Neural progenitor cell (in vitro differentiated cells): ENCODE measurements around the gene C10orf105. TPM values are rescaled to one million over a fixed set of nuclear protein-coding genes. Genes with fewer than 3 reads are reported as not detected.

Source experiments
- DNase-seq: peaks from one replicate; pipeline ENCODE4 v3.0.0-alpha.2; 2016; ENCODE audit warnings: low spot score
- H2AFZ ChIP-seq: fragments of 200-600 bp; sonication (generic); replicated peaks from 2 replicates; pipeline ENCODE4 v1.6.1; 2016; ENCODE audit warnings: antibody characterized with exemption
- H3F3A ChIP-seq: fragments of 200-600 bp; sonication (generic); 2 replicates; pipeline ENCODE4 v1.6.1; 2016; ENCODE audit warnings: antibody characterized with exemption, low read depth
- H3K27ac ChIP-seq: fragments of 200-600 bp; sonication (generic); 2 replicates; pipeline ENCODE4 v1.5.1; 2016; ENCODE audit warnings: mild to moderate bottlenecking
- H3K27me3 ChIP-seq: fragments of 200-600 bp; sonication (generic); 2 replicates; pipeline ENCODE4 v1.6.1; 2016; ENCODE audit warnings: mild to moderate bottlenecking, moderate library complexity
- H3K36me3 ChIP-seq: fragments of 200-600 bp; sonication (generic); 2 replicates; pipeline ENCODE4 v1.5.1; 2016
- H3K4me1 ChIP-seq: fragments of 200-600 bp; sonication (generic); 2 replicates; pipeline ENCODE4 v1.6.1; 2016; ENCODE audit warnings: mixed run types
- H3K4me2 ChIP-seq: fragments of 200-600 bp; sonication (generic); 2 replicates; pipeline ENCODE4 v1.6.1; 2016
- H3K4me3 ChIP-seq: fragments of 200-600 bp; sonication (generic); 2 replicates; pipeline ENCODE4 v1.5.1; 2016
- H3K79me2 ChIP-seq: fragments of 200-600 bp; sonication (generic); 2 replicates; pipeline ENCODE4 v1.6.1; 2016; ENCODE audit warnings: low read depth
- H3K9ac ChIP-seq: fragments of 200-600 bp; sonication (generic); 2 replicates; pipeline ENCODE4 v1.6.1; 2016
- H3K9me3 ChIP-seq: fragments of 200-600 bp; sonication (generic); 2 replicates; pipeline ENCODE4 v1.5.1; 2016; ENCODE audit warnings: low read depth
- H4K20me1 ChIP-seq: fragments of 200-600 bp; sonication (generic); 2 replicates; pipeline ENCODE4 v1.6.1; 2016; ENCODE audit warnings: low read depth
- H3K27ac Mint-ChIP-seq: 3 replicates; pipeline ENCODE4 v1.8.0; 2021; ENCODE audit warnings: mixed read lengths
- H3K27me3 Mint-ChIP-seq: 2 replicates; pipeline ENCODE4 v1.8.0; 2022; ENCODE audit warnings: low read depth, mild to moderate bottlenecking, inconsistent platforms, moderate library complexity, mixed read lengths; ENCODE audit not compliant: insufficient read depth
- H3K36me3 Mint-ChIP-seq: 3 replicates; pipeline ENCODE4 v1.8.0; 2021; ENCODE audit warnings: mixed read lengths
- H3K4me1 Mint-ChIP-seq: 3 replicates; pipeline ENCODE4 v1.8.0; 2021; ENCODE audit warnings: mixed read lengths
- H3K4me3 Mint-ChIP-seq: 3 replicates; pipeline ENCODE4 v1.8.0; 2021; ENCODE audit warnings: mild to moderate bottlenecking, moderate library complexity, mixed read lengths
- H3K9me3 Mint-ChIP-seq: 3 replicates; pipeline ENCODE4 v1.8.0; 2020; ENCODE audit warnings: mixed read lengths
- EZH2 ChIP-seq: fragments of 200-600 bp; sonication (generic); IDR thresholded peaks from 2 replicates; pipeline ENCODE4 v1.6.1; 2017; ENCODE audit warnings: antibody characterized with exemption, mild to moderate bottlenecking, moderate library complexity
- EZH2phosphoT487 ChIP-seq: fragments of 200-600 bp; sonication (generic); IDR thresholded peaks from 2 replicates; pipeline ENCODE4 v1.6.1; 2017; ENCODE audit warnings: antibody characterized with exemption
- total RNA-seq: library from RNA; depleted of rRNA; stranded (reverse); fragments of >200 nt; gene quantifications from 2 replicates; pipeline ENCODE4 v1.2.3, GENCODE V29; 2015; ENCODE audit warnings: low replicate concordance
- TF ChIP-seq, protein P1 (sequence below): fragments of 200-600 bp; sonication (generic); IDR thresholded peaks from 2 replicates; pipeline ENCODE4 v1.5.1; 2017; ENCODE audit warnings: antibody characterized with exemption, mild to moderate bottlenecking

C10orf105 gene
- total RNA-seq, 1 donor from 2014 or later: 0.39 TPM

GRCh38 chr10:71750124-71750841 is 30.7 kb upstream of the C10orf105 start:
- H4K20me1 ChIP-seq: no peaks in the 10 kb centered on the region
- H3K27me3 Mint-ChIP-seq: peaks cover 8% of the 10 kb centered on the region
- H3K4me3 Mint-ChIP-seq: no peak overlapping the region
- no peak overlapping the region for H3K27ac ChIP-seq
- no peak overlapping the region for H3K4me2 ChIP-seq
- no peaks in the 10 kb centered on the region for H3K79me2 ChIP-seq
- H3K4me3 ChIP-seq: no peak overlapping the region
- no peaks in the 10 kb centered on the region for H3K9me3 ChIP-seq
- H2AFZ ChIP-seq: no peak overlapping the region
- no peaks in the 10 kb centered on the region for H3K36me3 Mint-ChIP-seq
- no peak for DNase-seq
- peak overlapping the region; percentile 78 for H3K27ac Mint-ChIP-seq
- no peaks in the 10 kb centered on the region for H3F3A ChIP-seq
- H3K4me1 Mint-ChIP-seq: peaks cover 36% of the 10 kb centered on the region
- H3K27me3 ChIP-seq: no peaks in the 10 kb centered on the region
- H3K36me3 ChIP-seq: no peaks in the 10 kb centered on the region
- H3K4me1 ChIP-seq: peaks cover 5% of the 10 kb centered on the region
- no peak overlapping the region for H3K9ac ChIP-seq
- no peaks in the 10 kb centered on the region for H3K9me3 Mint-ChIP-seq
- TF ChIP-seq EZH2phosphoT487 (no peak), EZH2 (no peak)
- TF ChIP-seq, protein P1, sequence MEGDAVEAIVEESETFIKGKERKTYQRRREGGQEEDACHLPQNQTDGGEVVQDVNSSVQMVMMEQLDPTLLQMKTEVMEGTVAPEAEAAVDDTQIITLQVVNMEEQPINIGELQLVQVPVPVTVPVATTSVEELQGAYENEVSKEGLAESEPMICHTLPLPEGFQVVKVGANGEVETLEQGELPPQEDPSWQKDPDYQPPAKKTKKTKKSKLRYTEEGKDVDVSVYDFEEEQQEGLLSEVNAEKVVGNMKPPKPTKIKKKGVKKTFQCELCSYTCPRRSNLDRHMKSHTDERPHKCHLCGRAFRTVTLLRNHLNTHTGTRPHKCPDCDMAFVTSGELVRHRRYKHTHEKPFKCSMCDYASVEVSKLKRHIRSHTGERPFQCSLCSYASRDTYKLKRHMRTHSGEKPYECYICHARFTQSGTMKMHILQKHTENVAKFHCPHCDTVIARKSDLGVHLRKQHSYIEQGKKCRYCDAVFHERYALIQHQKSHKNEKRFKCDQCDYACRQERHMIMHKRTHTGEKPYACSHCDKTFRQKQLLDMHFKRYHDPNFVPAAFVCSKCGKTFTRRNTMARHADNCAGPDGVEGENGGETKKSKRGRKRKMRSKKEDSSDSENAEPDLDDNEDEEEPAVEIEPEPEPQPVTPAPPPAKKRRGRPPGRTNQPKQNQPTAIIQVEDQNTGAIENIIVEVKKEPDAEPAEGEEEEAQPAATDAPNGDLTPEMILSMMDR: no peak

GRCh38 chr10:71749396-71749795 is 29.8 kb upstream of the C10orf105 start:
- Mint-ChIP-seq H3K27ac (no peak overlapping the region), H3K4me1 (peaks cover 30% of the 10 kb centered on the region), H3K4me3 (no peak overlapping the region), H3K9me3 (no peaks in the 10 kb centered on the region), H3K36me3 (no peaks in the 10 kb centered on the region), H3K27me3 (peaks cover 8% of the 10 kb centered on the region)
- TF ChIP-seq EZH2 (no peak), EZH2phosphoT487 (no peak)
- TF ChIP-seq, protein P1: no peak
- Histone ChIP-seq H3K79me2 (no peaks in the 10 kb centered on the region), H2AFZ (no peak overlapping the region), H3K36me3 (no peaks in the 10 kb centered on the region), H3K4me1 (peaks cover 5% of the 10 kb centered on the region), H3K27me3 (no peaks in the 10 kb centered on the region), H3K27ac (no peak overlapping the region), H3K9me3 (no peaks in the 10 kb centered on the region), H3K4me3 (no peak overlapping the region), H3F3A (no peaks in the 10 kb centered on the region), H4K20me1 (no peaks in the 10 kb centered on the region), H3K4me2 (no peak overlapping the region), H3K9ac (no peak overlapping the region)
- no peak for DNase-seq

DNA sequence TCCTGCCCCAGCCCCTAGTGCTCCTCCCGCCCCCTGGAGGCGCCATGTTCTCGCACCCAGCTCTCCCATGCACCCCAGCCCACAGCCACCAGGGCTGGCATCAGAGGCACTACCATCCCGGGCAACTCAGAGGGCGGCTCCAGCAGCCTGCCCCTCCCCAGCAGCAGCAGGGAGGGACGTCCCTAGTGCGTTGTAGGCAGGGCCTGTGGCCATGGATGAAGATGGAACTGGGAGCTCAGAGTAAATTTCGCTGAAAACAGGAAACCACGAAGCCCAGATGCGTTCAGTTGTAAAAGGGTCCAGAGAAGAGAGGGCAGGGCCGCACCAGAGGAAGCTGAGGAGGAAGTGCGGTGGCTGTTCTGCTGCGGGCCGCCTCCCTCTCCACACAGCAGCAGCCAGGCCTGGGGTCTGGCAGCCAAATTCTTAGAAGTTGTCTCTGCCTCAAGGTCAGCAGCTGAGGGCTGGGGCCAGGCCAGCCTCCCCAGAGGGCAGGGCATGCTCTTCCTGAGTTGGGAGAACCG is 29.2 kb upstream of the C10orf105 start:
- H3K4me1 Mint-ChIP-seq: peaks cover 30% of the 10 kb centered on the region
- no peaks in the 10 kb centered on the region for H3K9me3 Mint-ChIP-seq
- Histone ChIP-seq H3K9me3 (no peaks in the 10 kb centered on the region), H4K20me1 (no peaks in the 10 kb centered on the region), H3K4me2 (no peak overlapping the region), H3K4me3 (no peak overlapping the region), H3K4me1 (peaks cover 5% of the 10 kb centered on the region), H3K27ac (no peak overlapping the region), H3K36me3 (no peaks in the 10 kb centered on the region), H3K9ac (no peak overlapping the region), H3K27me3 (no peaks in the 10 kb centered on the region), H3F3A (no peaks in the 10 kb centered on the region), H2AFZ (peak overlapping the region; percentile 58), H3K79me2 (no peaks in the 10 kb centered on the region)
- H3K27me3 Mint-ChIP-seq: peaks cover 7% of the 10 kb centered on the region
- peak overlapping the region; percentile 91 for H3K27ac Mint-ChIP-seq
- TF ChIP-seq EZH2phosphoT487 (no peak), EZH2 (no peak)
- TF ChIP-seq, protein P1: no peak
- DNase-seq: no peak
- H3K4me3 Mint-ChIP-seq: no peak overlapping the region
- H3K36me3 Mint-ChIP-seq: no peaks in the 10 kb centered on the region
